HG02970 (cell line): ENCODE measurements around the gene PFKFB4.
"Not testable (repeated sequence)": the region's sequence is repeated elsewhere in the genome, so short reads cannot be mapped to it uniquely, and the experiment has no call there.

Experiments
- ATAC-seq: cut with Tn5 transposase; IDR thresholded peaks from one replicate; pipeline ENCODE4 v1.9.1; 2021; ENCODE audit warnings: mild to moderate bottlenecking, moderate library complexity, moderate number of reproducible peaks; ENCODE audit not compliant: unreplicated experiment, low FRiP score

Gene PFKFB4

DNA sequence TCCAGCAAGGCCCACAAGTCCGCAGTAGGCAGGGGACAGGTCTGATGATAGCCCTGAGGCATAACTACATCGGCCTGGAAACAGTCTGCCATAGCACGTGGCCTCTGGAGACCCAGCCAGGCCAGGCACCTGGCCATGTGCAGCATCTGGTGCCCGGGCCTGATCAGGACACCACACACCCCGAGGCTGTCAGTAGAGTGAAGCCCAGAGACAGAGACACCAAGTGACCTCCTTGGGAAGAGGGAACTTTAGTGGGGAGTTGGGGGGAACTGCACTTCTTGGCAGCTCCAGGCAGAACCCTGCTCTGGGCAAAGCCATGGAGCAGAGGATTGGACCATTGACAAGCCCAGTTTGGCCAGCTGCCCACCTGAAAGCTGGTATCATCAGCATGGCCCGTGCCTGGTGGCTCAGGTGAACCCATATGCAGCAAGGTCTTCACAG, 53.9 kb downstream of the PFKFB4 start:
- no peak for ATAC-seq

GRCh38 chr3:48502121-48502520, 54.5 kb downstream of the PFKFB4 start:
- ATAC-seq, result no peak

GRCh38 chr3:48501196-48501595, 55.4 kb downstream of the PFKFB4 start:
- no peak for ATAC-seq

- ATAC-seq, result no peak
Observed at GRCh38 chr3:48500656-48501055, 55.9 kb downstream of the PFKFB4 start.

- ATAC-seq, result no peak
Observed at GRCh38 chr3:48493203-48493501, 63.5 kb downstream of the PFKFB4 start.

- ATAC-seq, result no peak
Observed at GRCh38 chr3:48492461-48493202, 64.0 kb downstream of the PFKFB4 start.

DNA sequence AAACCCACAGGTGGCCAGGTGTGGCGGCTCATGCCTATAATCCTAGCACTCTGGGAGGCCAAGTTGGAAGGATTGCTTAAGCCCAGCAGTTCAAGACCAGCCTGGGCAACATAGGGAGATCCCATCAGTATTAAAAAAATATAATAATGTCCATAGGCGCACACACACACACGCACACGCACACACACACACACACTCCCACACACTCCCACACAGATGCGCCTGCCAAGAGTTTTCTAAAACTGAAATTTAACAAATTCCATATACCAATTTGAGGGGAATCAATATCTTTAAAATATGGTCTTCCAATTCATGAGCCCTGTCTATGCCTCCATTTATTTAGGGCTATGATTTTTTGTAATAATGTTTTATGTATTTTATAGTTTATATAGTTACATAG, 69.7 kb downstream of the PFKFB4 start:
- no peak for ATAC-seq

GRCh38 chr3:48482822-48483221, 73.8 kb downstream of the PFKFB4 start:
- not testable (repeated sequence) for ATAC-seq

- not testable (repeated sequence) for ATAC-seq
Observed at GRCh38 chr3:48480891-48481290, 75.7 kb downstream of the PFKFB4 start.

DNA sequence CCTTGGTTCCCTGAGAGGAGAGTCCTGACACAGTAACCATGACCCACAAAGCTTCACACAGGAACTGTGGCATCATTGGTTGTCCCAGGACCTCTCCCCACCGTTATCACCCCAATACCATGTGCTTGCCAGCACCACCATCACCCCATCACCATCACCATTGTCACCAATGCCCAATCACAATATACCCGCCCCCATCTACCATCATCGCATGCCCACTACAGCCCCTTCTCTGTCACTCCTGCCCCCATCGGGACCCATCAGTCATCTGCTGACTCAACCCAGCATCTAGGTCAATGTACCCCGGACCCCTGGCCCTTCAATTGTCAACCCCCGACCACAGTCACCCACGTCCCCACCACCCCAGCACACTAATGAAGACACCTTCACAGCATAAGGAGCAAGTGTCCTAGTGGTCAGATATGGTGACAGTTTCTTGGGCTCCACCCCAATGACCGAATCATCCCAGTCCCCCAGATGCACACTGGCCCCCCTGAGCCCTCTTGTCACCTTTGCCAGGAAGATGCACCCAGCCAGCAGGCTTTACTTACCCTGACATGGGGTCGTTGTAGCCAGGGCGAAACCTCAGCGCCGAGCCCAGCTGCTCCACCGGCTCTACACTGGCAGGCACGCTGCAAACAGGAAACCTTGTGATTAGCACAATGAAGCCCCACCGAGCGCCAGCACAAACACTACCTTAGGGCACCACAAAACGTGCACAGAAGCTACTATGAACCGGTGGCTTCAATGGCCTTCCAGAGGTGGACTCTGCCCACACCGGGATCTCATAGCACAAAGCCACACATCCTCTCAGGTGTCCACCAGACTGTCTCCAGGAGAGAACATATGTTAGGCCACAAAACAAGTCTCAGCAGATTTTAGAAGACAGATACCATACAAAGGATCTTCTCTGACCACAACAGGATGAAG, 77.7 kb downstream of the PFKFB4 start:
- ATAC-seq, result no peak

GRCh38 chr3:48477959-48478520, 78.6 kb downstream of the PFKFB4 start:
- no peak for ATAC-seq

- no peak for ATAC-seq
Observed at GRCh38 chr3:48476426-48477053, 80.1 kb downstream of the PFKFB4 start.

DNA sequence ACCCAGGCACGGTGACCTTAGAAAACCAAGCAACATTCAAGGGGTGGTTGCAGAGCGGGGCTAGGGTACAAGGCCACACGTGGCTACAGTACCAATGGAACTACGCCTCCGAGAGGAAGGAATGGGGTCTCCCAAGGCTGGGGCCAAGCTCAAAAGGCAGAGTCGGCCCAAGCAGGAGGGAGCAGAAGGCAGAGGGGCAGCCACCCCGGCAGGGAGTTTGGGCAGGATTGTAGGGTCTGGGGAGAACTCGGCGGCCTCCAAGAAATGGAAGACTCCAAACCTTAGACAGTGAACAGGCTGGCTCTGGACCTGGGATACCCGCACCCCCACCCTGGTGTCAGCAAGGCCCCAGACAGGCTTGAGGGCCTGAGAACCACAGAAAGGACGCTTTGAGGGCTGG, 81.4 kb downstream of the PFKFB4 start:
- no peak for ATAC-seq

- ATAC-seq, result no peak
Observed at GRCh38 chr3:48474619-48475018, 82.0 kb downstream of the PFKFB4 start.

GRCh38 chr3:48474031-48474430, 82.6 kb downstream of the PFKFB4 start:
- not testable (repeated sequence) for ATAC-seq

DNA sequence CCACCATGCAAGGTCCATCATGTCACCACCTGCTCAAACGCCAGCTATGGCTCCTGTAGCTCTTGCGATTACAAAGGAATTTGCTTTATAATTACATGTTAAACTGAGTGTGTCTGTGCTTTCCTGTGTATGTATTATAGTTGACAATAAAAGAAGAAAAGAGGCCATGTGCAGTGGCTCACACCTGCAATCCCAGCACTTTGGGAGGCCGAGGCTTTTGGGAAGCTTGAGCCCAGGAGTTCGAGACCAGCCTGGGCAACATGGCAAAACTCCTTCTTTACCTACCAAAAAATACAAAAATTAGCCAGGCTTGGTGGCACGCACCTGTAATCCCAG, 83.0 kb downstream of the PFKFB4 start:
- no peak for ATAC-seq

- peak; percentile 75 for ATAC-seq
Observed at GRCh38 chr3:48472923-48473616, 83.5 kb downstream of the PFKFB4 start.

- no peak for ATAC-seq
Observed at GRCh38 chr3:48472673-48472922, 84.0 kb downstream of the PFKFB4 start.

DNA sequence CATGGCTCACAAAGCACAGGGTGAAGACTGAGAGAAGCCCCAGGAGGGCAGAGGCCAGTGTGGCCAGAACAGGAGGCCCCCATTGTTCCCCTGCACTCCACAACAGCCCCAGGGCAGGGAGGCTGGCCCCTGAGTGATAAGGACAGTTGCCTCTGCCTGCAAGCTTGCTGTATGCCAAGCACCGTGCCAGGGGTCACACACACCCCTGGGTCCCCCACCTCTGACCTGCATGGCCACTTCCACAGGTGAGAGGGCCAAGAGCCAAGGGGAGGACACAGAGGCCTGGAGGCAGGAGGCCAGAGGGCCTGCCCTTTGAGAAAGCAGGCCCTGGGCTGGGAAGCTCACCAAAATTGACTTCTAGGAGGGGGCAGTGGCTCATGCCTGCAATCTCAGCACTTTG, 86.3 kb downstream of the PFKFB4 start:
- no peak for ATAC-seq

GRCh38 chr3:48469046-48469915, 87.3 kb downstream of the PFKFB4 start:
- ATAC-seq, result no peak
